Measurements from ENCODE around the gene ATXN2L. TPM values are rescaled to one million over a fixed set of nuclear protein-coding genes. Genes with fewer than 3 reads are reported as not detected.

The ATXN2L gene
- total RNA-seq, 1 donor from 2014 or later, result 21.4 TPM

- peaks cover 1% of the 10 kb centered on the region for H3K4me1 ChIP-seq
- H3K9me3 ChIP-seq (ENCODE audit: low read depth), result no peaks in the 10 kb centered on the region
- Mint-ChIP-seq H3K9me3 (no peaks in the 10 kb centered on the region), H3K4me1 (peaks cover 6% of the 10 kb centered on the region), H3K27ac (no peak overlapping the region), H3K4me3 (no peak overlapping the region), H3K36me3 (peaks cover 60% of the 10 kb centered on the region), H3K27me3 (ENCODE audit: insufficient read depth, low read depth) (no peaks in the 10 kb centered on the region)
- peaks cover 42% of the 10 kb centered on the region for H4K20me1 ChIP-seq (ENCODE audit: low read depth)
- no peak overlapping the region for H3K27ac ChIP-seq
- peaks cover 45% of the 10 kb centered on the region for H3K79me2 ChIP-seq (ENCODE audit: low read depth)
- no peaks in the 10 kb centered on the region for H3K27me3 ChIP-seq
- no peak for DNase-seq (ENCODE audit: low spot score)
- no peak overlapping the region for H3K9ac ChIP-seq
- H3K4me2 ChIP-seq, result no peak overlapping the region
- TF ChIP-seq, protein P1, sequence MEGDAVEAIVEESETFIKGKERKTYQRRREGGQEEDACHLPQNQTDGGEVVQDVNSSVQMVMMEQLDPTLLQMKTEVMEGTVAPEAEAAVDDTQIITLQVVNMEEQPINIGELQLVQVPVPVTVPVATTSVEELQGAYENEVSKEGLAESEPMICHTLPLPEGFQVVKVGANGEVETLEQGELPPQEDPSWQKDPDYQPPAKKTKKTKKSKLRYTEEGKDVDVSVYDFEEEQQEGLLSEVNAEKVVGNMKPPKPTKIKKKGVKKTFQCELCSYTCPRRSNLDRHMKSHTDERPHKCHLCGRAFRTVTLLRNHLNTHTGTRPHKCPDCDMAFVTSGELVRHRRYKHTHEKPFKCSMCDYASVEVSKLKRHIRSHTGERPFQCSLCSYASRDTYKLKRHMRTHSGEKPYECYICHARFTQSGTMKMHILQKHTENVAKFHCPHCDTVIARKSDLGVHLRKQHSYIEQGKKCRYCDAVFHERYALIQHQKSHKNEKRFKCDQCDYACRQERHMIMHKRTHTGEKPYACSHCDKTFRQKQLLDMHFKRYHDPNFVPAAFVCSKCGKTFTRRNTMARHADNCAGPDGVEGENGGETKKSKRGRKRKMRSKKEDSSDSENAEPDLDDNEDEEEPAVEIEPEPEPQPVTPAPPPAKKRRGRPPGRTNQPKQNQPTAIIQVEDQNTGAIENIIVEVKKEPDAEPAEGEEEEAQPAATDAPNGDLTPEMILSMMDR (IDR thresholded peaks at IDR 0.05), result no peak
- TF ChIP-seq EZH2 (IDR thresholded peaks at IDR 0.05), result no peak
- H3F3A ChIP-seq (ENCODE audit: low read depth), result no peaks in the 10 kb centered on the region
- H2AFZ ChIP-seq (replicated peaks), result no peak overlapping the region
- H3K4me3 ChIP-seq, result no peak overlapping the region
- peaks cover 37% of the 10 kb centered on the region for H3K36me3 ChIP-seq
Measured at GRCh38 chr16:28830531-28830930, 7.7 kb downstream of the ATXN2L start.

DNA sequence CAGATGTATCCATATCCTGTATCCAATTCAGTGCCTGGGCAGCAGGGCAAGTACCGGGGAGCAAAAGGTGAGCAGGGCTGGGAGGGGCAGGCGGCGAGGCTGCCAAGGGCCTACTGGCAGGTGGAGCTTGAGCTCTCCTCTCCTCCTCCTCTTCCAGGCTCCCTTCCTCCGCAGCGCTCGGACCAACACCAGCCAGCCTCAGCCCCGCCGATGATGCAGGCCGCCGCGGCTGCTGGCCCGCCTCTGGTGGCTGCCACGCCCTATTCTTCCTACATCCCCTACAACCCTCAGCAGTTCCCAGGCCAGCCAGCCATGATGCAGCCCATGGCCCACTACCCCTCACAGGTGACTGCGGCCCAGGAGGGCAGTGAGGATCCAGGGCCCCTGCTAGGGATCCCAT lies 11.6 kb downstream of the ATXN2L start:
- Histone ChIP-seq H3F3A (ENCODE audit: low read depth) (peaks cover 19% of the 10 kb centered on the region), H3K4me1 (no peaks in the 10 kb centered on the region), H2AFZ (replicated peaks) (no peak overlapping the region), H3K27ac (no peak overlapping the region), H4K20me1 (ENCODE audit: low read depth) (peaks cover 16% of the 10 kb centered on the region), H3K4me3 (no peak overlapping the region), H3K79me2 (ENCODE audit: low read depth) (peaks cover 7% of the 10 kb centered on the region), H3K9ac (no peak overlapping the region), H3K9me3 (ENCODE audit: low read depth) (no peaks in the 10 kb centered on the region), H3K36me3 (peaks cover 18% of the 10 kb centered on the region), H3K4me2 (no peak overlapping the region), H3K27me3 (no peaks in the 10 kb centered on the region)
- no peaks in the 10 kb centered on the region for H3K4me1 Mint-ChIP-seq
- no peak overlapping the region for H3K4me3 Mint-ChIP-seq
- H3K27me3 Mint-ChIP-seq (ENCODE audit: insufficient read depth, low read depth), result peaks cover 4% of the 10 kb centered on the region
- H3K27ac Mint-ChIP-seq, result no peak overlapping the region
- H3K9me3 Mint-ChIP-seq, result no peaks in the 10 kb centered on the region
- no peak for TF ChIP-seq EZH2phosphoT487 (IDR thresholded peaks at IDR 0.05)
- TF ChIP-seq EZH2 (IDR thresholded peaks at IDR 0.05), result no peak
- TF ChIP-seq, protein P1 (IDR thresholded peaks at IDR 0.05), result no peak
- DNase-seq (ENCODE audit: low spot score), result no peak
- H3K36me3 Mint-ChIP-seq, result peaks cover 46% of the 10 kb centered on the region

- Mint-ChIP-seq H3K27me3 (ENCODE audit: insufficient read depth, low read depth) (peaks cover 4% of the 10 kb centered on the region), H3K4me1 (no peaks in the 10 kb centered on the region), H3K4me3 (no peak overlapping the region), H3K9me3 (no peaks in the 10 kb centered on the region), H3K36me3 (peaks cover 41% of the 10 kb centered on the region), H3K27ac (no peak overlapping the region)
- no peak for DNase-seq (ENCODE audit: low spot score)
- Histone ChIP-seq H3K9ac (no peak overlapping the region), H3K79me2 (ENCODE audit: low read depth) (no peaks in the 10 kb centered on the region), H3K27ac (no peak overlapping the region), H3K4me3 (no peak overlapping the region), H2AFZ (replicated peaks) (no peak overlapping the region), H3K4me2 (no peak overlapping the region), H4K20me1 (ENCODE audit: low read depth) (peaks cover 12% of the 10 kb centered on the region), H3F3A (ENCODE audit: low read depth) (peaks cover 27% of the 10 kb centered on the region), H3K36me3 (peaks cover 11% of the 10 kb centered on the region), H3K4me1 (no peaks in the 10 kb centered on the region), H3K9me3 (ENCODE audit: low read depth) (no peaks in the 10 kb centered on the region), H3K27me3 (no peaks in the 10 kb centered on the region)
- TF ChIP-seq EZH2 (IDR thresholded peaks at IDR 0.05), result no peak
- no peak for TF ChIP-seq EZH2phosphoT487 (IDR thresholded peaks at IDR 0.05)
- TF ChIP-seq, protein P1 (IDR thresholded peaks at IDR 0.05), result no peak
Measured at GRCh38 chr16:28834873-28835863, 12.4 kb downstream of the ATXN2L start.

Measured in neural progenitor cell (in vitro differentiated cells).